Inflammatory macrophage treated with lipopolysaccharide for 1 hour (primary cell): ENCODE results near the gene HERC4.
"Not testable (repeated sequence)": the region's sequence is repeated elsewhere in the genome, so short reads cannot be mapped to it uniquely, and the experiment has no call there.

Source experiments
- DNase-seq, 2 donors: peaks; one replicate each; pipeline ENCODE4 v3.0.0-alpha.2; 2020 to 2022

Gene HERC4

DNA sequence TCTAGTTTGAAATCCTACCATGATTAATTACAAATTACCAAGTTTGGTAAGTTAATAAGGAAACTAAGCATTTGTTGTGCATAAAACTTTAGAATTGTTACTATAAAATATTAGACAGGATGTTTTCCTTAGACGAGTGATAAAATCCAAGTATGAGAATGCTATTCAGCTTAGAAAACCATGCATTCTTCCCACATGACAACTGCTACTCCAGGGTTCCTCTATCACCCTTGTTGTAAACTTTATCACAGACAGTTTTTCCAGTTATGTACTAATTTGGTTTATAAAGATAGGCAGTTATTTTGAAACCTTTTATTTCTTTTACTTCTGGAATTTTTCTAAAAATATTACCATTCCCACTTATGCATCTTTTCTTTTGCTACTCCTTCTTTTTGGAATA, 138.7 kb downstream of the HERC4 start:
- no peak for DNase-seq

- DNase-seq: no peak
Observed at GRCh38 chr10:67935223-67935622, 139.9 kb downstream of the HERC4 start.

- DNase-seq: peak in 1 of 2 donors; percentile 14
Observed at GRCh38 chr10:67934336-67934735, 140.7 kb downstream of the HERC4 start.

DNA sequence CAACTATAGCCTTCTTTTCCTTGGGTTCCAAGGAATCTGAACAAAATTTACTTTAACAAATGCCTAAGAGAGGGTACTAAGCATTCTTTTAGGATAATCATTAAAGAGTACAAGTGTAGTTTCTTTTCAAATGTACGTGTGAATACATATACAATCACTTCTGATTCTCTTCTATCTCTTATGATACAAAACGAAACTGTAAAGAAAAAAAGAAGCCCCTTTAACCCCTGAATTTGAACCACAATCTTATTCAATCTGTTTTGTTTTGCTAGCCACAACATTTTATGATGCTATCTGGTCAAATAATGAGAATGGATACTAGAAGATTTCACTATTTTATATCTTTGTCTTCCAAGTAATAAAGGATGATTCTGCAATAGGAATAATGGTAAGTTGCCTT, 141.9 kb downstream of the HERC4 start:
- DNase-seq: no peak

DNA sequence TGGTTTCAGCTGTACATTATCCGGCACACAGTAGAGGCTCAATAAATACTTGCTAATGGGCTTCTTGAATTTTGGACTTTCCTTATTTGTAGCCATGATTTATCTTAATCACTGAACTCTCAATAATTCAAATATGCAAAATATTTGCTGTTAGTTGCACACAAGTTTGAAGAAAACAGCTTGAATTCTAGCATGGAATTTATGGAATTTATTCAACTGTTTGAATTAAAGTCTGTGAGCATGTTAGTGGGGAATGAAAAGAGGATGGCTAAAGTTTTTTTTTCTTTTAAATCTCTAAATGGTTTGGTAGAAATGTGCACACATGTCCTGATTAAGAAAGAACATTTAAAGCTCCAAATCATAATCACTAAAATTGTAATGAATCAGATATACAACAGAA, 148.1 kb downstream of the HERC4 start:
- DNase-seq: no peak

GRCh38 chr10:67925449-67926005, 149.6 kb downstream of the HERC4 start:
- DNase-seq: no peak

DNA sequence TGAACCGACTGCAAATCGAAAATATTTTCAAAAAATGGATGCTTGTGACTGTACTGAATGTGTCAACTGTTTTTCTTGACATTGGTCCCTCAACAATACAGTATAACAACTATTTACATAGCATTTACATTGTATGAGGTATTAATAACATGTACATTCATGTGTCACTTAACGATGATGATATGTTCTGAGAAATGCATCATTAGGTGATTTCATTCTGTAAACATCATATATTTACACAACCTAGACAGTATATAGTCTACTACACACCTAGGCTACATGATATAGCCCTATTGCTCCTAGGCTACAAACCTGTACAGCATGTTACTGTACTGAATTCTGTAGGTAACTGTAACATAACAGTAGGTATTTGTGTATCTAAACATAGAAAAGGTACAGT, 150.9 kb downstream of the HERC4 start:
- DNase-seq: no peak

GRCh38 chr10:67923551-67923950, 151.5 kb downstream of the HERC4 start:
- DNase-seq: no peak

GRCh38 chr10:67921065-67921464, 154.0 kb downstream of the HERC4 start:
- DNase-seq: no peak

DNA sequence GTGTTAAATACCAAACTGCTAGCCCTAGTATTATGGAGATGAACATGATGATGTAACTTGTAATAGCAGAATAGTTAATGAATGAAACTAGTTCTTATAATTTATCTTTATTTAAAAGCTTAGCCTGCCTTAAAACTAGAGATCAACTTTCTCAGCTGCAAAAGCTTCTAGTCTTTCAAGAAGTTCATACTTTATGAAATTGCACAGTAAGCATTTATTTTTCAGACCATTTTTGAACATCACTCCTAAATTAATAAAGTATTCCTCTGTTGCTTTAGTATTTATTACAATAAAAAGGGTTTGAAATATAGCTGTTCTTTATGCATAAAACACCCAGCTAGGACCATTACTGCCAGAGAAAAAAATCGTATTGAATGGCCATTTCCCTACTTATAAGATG, 157.4 kb downstream of the HERC4 start:
- DNase-seq: no peak

DNA sequence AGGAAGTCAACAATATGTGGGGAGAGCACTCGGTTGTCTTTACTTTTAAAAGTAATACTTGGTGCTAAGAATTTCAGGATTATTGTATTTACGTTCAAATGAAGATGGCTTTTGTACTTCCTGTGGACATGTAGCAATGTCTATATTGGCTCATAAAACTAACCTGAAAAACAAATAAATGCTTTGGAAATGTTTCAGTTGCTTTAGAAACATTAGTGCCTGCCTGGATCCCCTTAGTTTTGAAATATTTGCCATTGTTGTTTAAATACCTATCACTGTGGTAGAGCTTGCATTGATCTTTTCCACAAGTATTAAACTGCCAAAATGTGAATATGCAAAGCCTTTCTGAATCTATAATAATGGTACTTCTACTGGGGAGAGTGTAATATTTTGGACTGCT, 157.9 kb downstream of the HERC4 start:
- no peak for DNase-seq

DNA sequence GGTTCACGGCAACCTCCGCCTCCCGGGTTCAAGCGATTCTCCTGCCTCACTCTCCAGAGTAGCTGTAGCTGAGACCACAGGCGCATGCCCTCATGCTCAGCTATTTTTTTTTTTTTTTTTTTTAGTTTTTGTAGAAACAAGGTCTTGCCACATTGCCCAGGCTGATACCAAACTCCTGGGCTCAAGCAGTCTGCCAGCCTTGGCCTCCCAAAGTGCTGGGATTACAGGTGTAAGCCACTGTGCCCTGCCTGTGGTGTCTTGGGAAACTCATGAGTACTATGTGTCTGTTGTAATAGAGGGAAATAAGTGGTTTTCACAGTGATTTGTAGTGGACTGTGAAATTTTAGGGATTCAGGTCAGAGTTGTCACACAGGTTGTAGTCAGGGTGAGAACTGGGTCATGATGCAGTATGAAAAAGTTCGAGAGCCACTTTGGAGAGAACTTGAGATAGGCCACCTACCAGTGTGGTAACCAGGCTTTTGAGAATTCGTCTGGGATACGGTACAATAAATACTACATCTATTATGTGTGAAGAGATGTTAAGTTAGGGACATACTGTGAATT, 160.2 kb downstream of the HERC4 start:
- DNase-seq: no peak

DNA sequence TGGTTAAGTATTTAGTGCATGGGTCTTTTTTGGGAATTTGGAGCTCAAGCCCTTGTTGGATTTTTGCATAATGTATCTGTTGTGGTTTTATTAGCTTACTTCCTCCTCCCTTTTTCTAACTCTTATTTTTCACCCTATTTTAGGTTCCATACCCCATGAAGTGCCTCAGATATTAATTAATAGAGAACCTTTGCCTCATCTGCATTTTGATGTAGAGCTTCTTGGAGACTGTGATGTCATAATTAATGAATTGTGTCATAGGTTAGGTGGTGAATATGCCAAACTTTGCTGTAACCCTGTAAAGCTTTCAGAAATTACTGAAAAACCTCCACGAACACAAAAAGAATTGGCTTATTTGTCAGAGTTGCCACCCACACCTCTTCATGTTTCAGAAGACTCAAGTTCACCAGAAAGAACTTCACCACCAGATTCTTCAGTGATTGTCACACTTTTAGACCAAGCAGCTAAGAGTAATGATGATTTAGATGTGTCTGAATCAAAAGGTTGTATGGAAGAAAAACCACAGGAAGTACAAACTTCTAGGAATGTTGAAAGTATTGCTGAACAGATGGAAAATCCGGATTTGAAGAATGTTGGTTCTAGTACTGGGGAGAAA, 162.6 kb downstream of the HERC4 start:
- no peak for DNase-seq

GRCh38 chr10:67903581-67903980, 171.5 kb downstream of the HERC4 start:
- no peak for DNase-seq

DNA sequence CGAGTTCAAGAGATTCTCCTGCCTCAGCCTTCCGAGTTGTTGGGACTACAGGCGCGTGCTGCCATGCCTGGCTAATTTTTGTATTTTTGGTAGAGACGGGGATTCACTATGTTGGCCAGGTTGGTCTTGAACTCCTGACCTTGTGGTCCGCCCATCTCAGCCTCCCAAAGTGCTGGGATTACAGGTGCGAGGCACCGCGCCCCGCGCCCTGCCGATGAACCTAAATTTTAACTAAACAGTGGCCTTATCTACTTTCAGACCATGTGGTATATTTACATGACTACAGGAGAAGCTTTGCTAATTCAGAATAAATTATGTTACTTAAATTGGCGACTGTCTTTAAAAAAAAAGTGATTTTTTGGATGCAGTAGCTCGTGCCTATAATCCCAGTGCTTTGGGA, 181.4 kb downstream of the HERC4 start:
- DNase-seq: no peak

GRCh38 chr10:67884842-67885670, 190.0 kb downstream of the HERC4 start:
- peak; percentile 72 to 74 for DNase-seq

GRCh38 chr10:67884313-67884841, 190.7 kb downstream of the HERC4 start, which contains the start of gene SIRT1:
Gene SIRT1 (plus strand): TSS chr10:67884656. CDS start chr10:67884722, 66 bp downstream.
- DNase-seq: peak; percentile 87 to 97

GRCh38 chr10:67883710-67884312, 191.3 kb downstream of the HERC4 start:
- DNase-seq: no peak

GRCh38 chr10:67878133-67878532, 196.9 kb downstream of the HERC4 start:
- DNase-seq: no peak

DNA sequence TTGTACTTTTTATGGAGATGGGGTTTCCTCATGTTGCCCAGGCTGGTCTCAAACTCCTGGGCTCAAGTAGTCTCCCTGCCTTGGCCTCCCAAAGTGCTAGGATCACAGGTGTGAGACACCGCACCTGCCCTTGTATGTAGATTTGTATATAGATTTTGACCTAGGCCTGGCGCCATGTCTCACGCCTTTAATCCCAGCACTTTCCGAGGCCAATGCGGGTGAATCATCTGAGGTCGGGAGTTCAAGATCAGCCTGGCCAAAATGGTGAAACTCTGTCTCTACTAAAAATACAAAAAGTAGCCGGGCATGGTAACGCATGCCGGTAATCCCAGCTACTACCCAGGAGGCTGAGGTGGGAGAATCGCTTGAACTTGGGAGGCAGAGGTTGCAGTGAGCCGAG, 197.7 kb downstream of the HERC4 start:
- DNase-seq: not testable (repeated sequence)

GRCh38 chr10:67875340-67876238, 199.5 kb downstream of the HERC4 start:
- no peak for DNase-seq
